Fibroblast of skin of right quadriceps (primary cell): Measurements from ENCODE around the gene PPP1CA.
"Not testable (repeated sequence)": the region's sequence is repeated elsewhere in the genome, so short reads cannot be mapped to it uniquely, and the experiment has no call there.

Experiments used
- DNase-seq: peaks from one replicate; pipeline ENCODE4 v3.0.0-alpha.2; 2013

PPP1CA gene

DNA sequence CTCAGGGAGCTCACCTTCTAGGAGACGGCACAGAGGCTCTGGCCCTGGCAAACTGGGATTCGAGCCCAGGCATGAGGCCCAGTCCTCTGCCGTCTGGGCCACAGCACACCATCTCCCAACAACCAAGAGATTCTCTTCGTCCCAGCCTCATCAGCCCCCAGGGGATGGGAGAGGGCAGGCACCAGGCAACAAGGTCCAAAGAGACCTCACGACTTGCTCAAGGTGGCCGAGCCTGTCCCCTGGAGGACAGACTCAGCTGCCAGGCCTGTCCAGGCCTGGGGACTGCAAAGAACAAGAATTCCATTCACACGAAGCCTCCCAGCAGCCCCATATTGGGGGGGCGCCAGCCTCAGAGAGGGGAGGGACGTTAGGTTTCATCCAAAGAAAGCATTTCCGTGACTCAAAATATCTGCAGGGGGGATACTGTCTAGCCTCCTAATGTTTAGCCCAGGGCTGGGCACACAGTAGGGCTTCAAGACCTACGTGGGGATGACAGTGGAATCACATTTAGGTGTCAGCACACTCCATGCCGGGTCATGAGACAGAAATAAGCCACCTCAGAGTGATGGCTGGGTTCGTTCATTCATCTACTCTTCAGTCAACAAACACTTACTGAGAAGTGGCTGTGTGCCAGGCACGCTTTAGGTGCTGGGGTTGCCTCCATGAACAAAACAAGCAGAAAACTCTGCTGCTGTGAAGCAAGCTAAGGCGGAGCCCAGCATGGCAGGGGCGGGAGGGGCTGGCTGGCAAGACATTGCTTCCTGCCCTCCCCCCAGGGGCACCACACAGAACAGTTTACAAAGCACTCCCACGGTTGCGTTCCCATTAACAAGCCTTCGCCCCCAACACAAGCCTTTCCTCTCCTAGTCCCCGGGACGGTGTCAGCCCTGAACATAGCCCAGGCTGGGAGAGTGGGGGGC, 15.0 kb upstream of the PPP1CA start:
- DNase-seq = no peak

DNA sequence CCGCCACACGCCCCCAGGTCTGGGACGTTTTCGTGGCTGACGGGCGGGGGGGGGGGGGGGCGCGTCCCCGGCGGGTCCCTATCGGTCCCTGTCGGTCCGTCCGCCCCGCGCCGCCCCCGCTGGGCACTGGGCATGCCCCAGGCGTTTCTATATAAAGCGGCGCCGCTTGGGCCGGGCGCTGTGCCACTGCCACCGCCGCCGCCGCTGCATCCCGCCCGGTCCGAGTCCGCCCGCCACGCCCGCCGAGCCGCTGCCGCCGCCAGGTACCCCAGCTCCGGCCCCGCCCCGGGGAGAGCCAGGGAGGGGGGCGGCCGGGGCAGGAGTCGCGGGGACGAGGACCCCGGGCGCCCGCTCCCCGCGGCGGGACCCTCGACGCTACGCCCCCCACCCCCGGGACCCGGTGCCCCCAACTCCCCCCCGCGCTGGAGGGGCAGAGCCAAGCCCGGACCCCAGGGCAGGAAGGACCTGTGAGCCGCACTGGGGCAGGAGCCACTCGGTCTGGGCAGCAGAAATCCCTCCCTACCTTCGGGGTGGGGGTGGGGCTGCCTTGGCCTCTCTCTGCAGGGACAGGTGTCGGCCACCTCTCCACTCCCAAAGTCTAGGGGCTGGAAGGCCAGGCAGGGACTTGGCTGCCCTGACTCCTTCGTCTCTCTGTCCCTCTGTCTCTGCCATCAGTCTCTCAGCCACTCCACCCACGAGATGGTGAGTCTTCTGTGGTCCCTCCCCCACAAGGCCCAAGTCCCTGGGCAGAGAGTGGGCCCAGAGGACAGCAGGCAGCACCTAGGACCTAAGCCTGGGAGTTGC, 14.0 kb upstream of the PPP1CA start, which contains the start of gene CARNS1:
TSS of gene CARNS1 (plus strand) at position 178 of the 804 bp plus-strand sequence. CDS start at position 700, 522 bp downstream.
- DNase-seq = no peak

DNA sequence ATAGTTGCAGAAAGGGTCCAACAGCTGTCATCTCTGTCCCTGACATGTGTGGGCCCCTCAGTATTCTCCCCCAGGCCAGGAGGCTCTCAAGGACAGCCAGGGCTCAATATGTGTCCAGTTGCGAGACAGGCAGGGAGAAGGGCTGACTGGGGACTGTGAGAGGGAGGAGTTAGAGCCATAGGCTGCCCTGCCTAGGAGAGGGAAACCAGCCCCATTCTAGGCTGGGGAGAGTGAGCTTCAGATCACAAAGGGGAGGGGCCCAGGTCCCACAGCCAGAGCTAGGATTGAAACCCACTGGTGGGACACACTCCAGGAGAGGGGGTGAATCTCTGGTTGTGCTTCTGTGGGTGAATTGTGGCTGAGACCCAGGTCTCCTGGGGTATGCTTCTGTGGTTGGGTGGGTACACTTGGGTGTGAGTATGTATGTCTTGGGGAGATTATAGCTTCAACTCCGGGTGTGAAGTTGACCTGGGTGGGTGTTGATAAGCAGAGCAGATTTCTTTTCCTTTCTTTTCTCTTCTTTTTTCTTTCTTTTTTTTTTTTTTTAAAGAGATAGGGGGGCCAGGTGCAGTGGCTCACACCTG, 11.7 kb upstream of the PPP1CA start:
- DNase-seq = no peak

DNA sequence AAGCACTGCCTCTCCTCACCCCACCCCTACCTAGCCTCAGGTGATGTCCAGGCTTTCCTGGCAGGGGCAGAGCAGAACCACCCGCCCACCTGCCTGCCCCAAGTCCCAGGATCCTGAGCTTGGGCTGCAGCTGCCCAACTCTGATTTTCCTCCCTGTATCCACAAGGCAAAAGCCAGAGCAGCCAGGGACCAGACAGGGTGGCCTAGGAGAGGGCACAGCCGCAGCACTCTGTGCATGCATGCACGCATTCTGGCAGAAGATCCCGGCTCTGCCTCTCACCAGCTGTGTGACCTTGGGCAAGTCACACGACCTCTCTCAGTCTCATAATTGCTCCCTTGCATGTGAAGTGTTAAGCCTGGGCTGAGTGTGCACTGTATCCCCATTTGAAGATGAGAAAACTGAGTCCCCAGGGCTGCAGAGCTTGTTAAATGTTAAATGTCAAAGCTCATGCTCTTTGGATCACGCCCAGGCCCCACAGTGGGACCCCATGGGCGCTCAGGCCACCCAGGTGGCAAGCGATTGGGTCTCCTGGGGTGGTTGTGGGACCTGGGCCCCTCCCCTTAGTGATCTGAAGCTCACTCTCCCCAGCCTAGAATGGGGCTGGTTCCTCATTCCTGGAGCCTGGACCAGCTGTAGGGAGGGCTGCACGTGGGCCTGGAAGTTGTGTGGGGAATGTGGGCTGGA, 11.0 kb upstream of the PPP1CA start:
- no peak for DNase-seq

DNA sequence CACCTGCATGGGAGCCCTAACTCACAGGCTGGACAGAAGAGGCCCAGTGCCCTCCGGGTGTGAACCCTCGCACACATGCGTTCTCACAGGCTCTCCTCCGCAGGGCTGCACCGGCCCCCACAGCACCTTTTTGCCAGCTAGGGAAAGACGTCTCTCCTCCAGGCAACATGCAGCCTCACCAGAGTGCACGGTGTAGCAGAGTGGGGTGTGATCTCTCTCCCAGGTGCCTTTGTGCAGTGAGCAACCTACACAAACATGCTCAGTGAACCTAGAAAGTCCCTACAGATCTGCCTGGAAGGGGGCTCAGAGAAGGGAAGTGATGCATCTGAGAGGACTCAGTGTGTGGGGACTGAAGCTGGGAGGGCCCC, 10.1 kb upstream of the PPP1CA start:
- no peak for DNase-seq

DNA sequence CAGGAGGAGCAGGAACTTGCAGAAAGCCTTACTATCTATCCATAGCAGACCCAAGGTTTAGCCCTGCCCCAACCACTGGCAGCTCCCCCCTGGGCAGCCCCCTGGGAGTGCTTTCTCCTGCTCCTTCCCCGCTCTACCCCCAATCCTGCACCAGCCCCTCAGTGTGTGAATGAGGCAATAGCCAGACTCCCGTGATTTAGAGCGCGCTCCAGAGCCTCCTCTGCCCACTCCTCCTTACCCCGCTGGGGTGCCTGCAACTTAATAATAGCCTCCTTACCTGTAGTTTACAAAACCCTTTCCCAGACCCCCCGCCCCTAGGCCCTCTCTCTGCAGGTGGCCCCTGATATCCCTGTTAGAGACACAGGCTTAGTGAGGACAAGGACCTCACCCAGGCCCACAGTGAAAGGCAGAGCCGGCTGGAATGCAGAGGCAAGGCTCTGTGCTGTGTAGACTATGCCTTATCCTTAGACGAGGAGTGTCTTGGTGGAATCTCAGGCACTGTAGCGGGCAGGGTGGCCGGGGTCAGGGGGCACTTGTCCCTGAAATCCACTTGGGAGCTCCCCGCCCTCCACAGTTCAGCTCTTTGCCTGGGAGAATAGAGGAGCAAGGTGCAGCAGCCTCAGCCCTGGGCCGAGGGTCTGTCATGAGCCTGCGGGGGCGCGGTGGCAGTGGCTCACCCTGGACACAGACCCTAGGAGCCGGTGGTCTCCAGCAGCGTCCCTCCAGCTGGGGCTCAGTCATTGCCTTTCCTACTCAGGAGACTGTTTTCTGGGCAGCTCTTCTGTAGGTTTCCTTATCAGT, 9.5 kb upstream of the PPP1CA start:
- no peak for DNase-seq

DNA sequence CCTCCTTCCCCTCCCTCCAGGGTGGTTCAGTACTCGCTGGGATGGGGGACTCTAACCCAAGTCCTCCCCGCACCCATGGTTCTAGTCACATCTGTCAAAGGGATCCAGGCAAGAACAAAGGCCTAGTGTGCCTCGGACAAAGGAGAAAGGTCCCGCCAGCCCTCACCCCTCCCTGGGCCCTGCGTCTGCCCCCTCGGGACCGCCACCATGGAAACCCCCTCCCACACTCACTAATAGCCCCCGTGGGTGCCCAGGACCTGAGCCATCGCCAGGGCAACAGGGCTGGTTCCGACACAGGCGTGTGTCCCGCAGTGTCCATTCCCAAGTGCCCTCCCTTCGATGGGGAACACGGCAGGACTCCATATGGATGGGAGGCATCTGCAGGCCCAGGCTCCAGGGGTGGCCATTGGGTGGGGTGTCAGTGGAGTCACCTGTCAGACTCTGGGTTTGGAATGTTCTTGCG, 8.7 kb upstream of the PPP1CA start:
- no peak for DNase-seq

DNA sequence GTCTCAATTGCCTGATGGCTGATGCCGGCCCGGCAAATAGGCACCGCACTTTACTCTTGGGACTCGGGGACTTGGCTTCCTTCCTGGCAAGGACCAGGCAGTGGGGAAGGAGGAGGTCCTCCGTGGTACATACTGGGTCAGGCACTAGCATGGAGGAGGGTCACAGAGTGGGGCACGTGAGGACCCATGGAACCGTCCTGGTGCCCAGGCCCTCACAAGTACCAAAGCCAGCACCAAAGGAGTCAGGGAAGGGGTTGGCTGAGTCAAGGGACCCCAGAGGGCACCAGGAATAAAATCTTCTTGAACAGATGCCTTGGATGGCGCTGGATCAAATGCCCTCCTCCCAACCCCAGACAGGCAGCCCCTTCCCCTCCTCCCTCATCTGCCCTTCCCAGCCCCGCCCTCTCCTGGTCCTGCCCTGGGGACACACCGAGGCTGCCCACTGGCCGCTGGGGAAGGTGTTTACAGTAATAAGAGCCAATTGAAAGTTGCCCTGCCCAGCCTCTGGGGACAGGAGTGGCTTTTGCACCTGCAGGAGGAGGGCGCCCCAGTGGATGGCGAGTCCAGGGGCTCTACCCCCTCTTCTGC, 8.2 kb upstream of the PPP1CA start:
- no peak for DNase-seq

DNA sequence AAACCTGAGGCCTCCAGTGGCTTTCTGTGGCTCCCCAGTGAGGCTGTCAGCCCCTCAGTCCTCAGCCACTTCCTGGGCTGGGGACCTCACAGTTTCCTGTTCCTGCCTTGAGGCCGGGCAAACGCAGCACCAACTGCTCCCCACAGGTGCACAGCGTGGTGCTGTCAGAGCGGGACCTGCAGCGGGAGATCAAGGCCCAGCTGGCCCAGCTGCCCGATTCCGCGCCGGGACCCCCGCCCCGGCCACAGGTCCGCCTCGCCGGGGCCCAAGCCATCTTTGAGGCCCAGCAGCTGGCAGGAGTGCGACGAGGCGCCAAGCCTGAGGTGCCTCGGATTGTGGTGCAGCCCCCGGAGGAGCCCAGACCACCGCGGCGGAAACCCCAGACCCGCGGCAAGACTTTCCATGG, 7.6 kb upstream of the PPP1CA start:
- no peak for DNase-seq

DNA sequence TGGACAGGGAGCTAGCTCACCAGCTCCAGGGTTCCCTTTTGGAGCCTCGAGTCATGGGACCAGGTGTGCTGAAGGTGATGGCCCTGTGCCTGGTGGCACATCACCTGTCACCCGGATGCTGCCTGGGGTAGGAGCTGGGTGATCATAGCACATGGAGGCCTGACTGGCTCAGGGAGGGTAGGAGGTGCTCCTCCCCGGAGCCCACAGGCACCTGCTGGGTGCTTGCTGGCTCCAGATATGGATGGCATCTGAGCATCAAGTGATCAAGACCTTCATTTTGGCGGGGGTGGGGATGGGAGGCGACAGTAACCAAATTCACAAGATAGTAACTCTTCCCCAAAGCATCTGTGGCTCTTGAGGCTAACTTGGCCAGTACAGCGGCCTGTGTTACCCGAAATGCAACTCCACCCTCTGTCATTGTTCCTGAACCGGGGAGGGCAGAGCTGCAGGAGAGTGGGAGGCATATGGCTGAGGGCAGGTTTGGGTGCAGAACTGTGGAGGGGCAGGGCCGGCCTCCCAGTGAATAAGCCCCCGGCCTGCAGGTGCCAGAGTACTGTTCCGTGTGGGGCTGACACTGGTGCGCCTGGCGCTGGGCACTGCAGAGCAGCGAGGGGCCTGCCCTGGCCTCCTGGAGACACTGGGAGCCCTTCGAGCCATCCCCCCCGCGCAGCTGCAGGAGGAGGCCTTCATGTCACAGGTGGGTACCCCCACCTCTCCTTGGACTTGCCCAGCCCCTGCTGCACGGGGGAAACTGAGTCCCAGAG, 7.0 kb upstream of the PPP1CA start:
- no peak for DNase-seq

DNA sequence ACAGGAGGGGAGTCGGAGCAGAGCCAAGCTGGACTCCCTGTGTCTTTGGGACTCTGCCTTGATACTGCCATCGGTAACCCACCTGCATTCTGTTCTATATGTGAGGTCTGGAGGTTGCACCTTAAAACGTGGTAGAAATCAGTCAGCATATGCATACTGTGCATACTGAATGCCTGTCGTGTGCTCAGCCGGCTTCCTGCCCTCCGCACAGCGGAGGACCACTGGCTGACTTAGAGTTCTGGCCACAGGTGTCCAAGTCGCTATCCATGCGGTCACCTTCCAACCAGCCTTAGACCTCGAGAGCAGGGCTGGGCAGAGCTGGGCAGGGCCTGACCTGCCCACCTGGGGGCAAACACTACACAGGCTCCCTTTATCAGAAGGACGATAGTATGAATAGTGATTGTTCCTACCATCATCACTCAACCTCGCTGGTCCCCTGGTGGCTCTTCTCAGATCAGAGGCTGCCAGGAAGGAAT, 6.1 kb upstream of the PPP1CA start:
- DNase-seq = no peak

DNA sequence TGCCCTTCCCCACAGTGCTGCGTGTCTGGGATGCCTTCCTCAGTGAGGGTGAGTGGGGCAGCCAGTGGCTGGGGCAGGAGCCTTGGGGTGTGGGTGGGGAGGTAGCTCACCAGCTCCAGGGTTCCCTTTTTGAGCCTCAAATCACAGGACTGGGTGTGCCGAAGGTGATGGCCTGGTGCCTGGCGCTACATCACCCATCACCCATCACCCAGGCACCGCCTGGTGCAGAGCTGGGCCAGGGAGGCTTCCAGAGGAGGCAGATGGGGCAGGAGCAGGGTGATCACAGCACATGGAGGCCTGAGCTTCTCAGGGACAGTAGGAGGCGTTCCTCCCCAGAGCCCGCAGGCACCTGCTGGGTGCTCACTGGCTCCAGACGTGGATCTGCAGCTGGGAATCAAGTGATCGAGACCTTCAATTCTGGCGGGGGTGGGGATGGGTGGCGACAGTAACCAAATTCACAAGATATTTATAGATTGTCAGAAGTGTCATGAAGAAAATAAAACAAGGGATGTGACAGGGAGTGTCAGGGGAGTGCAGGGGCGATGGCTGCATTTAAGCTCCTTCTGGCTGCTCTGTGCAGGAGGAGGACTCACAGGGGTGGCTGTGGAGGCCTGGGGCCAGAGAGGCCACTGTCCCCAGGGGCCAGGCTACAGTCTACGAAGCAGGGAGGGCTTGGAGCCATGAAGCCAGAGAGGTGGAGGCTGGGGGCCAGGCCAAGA, 5.5 kb upstream of the PPP1CA start:
- no peak for DNase-seq

DNA sequence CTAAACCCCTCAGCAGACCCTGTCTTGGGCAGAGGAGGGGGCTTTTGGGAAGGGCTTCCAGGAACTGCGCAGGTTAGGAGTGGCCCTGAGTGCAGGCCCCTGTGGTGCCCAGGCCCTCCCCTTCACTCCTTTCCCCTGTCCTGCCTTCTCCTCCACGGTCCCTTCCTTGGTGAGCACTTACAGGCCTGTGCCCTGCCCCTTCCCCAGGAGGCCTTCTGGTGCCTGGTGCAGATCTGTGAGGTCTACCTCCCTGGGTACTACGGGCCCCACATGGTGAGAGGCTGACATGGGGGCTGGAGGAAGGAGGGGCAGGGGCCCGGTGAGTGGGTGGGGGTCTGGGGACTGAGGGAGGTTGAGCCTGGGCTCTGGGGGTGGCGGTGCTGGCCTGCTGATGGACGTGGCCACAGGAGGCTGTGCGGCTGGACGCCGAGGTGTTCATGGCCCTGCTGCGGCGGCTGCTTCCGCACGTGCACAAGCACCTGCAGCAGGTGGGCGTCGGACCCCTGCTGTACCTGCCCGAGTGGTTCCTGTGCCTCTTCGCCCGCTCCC, 4.8 kb upstream of the PPP1CA start:
- DNase-seq = no peak

DNA sequence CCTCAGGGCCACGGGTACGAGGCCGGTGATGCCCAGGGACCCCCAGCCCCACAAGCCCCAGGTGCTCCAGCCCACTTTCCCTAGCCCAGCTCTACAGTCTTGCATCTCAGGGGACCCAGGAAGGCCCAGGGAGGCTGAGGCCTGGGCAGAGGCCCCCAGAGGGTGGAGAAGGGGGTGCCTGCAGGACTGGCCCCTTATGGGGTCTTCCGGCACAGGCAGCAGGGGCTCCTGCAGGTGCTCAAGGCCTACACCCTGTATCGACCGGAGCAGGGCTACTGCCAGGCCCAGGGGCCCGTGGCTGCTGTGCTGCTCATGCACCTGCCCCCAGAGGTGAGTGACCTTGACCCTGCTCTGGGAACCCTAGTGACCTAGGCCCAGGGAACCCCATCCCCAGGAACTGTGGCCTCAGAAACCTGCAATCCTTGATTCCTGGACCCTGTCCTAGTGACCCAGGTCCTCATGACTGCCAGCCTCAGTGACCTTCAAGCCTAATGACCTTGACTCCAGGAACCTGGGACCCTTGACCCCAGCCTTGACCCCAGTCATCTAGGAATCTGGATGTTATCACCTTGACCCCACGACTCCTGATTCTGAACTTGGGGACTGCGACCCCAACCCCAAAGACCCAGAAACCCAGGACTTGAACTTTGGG, 4.2 kb upstream of the PPP1CA start:
- no peak for DNase-seq

DNA sequence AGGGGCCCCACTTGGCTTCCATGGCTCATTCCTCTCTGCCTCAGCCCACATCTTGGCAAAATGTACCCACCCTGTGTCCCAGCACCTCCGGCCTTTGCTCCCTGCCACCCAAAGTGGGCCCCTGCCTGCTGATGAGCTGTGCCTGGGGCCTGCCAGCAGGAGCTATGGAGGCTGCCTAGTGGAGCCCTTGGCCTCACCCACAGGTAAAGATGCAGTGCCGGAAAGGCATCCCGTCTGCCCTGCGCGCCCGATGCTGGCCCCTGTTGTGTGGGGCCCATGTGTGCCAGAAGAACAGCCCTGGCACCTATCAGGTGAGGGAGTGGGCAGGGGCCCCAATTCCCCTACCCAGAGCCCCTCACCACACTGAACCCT, 3.5 kb upstream of the PPP1CA start:
- DNase-seq = no peak

DNA sequence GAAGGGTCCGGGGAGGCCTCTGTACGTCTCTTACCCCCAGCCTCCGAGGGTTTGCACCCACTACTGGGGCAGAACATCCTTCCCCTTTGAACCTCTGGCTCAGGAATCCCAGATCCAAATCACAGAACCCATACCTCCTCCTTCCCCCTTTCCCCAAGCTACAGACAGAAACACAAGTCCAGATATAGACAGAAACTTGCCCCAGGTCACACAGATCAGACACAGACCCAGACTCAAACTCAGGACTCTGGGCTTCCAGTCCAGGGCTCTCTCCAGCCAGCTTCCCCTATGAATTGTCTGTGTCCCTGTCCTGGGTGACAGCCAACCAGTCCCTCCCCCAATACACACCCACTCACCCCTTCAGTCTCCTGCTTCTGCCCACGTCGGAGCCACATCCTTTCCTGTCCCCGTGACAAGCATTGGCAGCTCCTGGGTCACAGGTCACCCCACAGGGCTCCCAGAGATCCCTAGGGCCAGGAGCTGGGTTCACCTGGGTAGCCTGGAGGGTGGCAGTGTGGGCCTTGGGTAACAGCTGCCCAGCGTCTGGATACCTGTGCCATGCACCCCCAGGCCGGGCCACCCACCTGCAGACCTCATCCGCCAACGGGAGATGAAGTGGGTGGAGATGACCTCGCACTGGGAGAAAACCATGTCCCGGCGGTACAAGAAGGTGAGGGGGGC, 3.0 kb upstream of the PPP1CA start:
- no peak for DNase-seq

DNA sequence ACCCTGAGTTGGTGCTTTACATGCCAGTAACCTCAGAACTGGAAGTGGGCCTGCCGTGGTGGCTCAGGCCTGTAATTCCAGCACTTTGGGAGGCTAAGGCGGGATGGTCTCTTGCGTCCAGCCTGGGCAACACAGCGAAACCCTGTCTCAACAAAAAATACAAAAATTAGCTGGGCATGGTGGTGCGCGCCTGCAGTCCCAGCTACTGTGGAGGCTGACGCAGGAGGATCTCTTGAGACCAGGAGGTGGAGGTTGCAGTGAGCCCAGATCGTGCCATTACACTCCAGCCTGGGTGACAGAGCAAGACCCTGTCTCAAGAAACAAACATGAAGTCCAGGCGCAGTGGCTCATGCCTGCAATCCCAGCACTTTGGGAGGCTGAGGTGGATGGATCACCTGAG, 1.4 kb upstream of the PPP1CA start:
- DNase-seq = not testable (repeated sequence)

DNA sequence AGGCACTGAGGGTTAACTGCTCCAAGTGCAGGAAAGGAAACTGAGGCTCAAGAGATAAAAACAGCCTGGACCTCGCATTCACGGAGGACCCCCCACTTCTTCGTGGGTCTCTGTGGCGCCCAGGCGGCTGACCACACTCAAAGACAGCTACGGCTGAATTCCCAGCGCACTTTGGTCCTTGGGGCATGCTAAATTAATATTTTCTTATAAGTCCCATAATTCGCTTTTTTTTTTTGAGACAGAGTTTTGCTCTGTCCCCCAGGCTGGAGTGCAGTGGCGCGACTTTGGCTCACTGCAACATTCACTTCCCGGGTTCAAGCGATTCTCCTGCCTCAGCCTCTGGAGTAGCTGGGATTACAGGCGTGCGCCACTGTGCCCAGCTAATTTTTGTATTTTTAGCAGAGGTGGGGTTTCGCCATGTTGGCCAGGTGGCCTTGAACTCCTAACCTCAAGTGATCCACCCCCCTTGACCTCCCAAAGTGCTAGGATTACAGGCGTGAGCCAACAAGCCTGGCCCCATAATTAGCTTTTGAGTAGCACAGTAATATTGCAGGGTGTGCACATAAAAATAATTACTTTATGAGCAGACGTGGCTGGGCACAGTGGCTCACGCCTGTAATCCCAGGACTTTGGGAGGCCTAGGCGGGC, 658 bp upstream of the PPP1CA start:
- not testable (repeated sequence) for DNase-seq
